Stimulated activated CD8-positive, alpha-beta memory T cell treated with anti-CD3 and anti-CD28 coated beads, Interleukin-7, amount 100 ng/mL, for 24 hours (primary cell): ENCODE results near the gene CYP2R1.
"Not testable (repeated sequence)": the region's sequence is repeated elsewhere in the genome, so short reads cannot be mapped to it uniquely, and the experiment has no call there.

ENCODE experiments used
- DNase-seq: peaks from one replicate; pipeline ENCODE4 v3.0.0-alpha.2; 2020; ENCODE audit warnings: low read depth

CYP2R1 gene

GRCh38 chr11:14891143-14892035 lies 642 bp downstream of the CYP2R1 start:
- peak; percentile 64 for DNase-seq

- no peak for DNase-seq
These were observed 5.5 kb downstream of the CYP2R1 start for GRCh38 chr11:14886513-14886912.

- DNase-seq, result no peak
These were observed 7.3 kb downstream of the CYP2R1 start for GRCh38 chr11:14884667-14885273.

- not testable (repeated sequence) for DNase-seq
These were observed 8.3 kb downstream of the CYP2R1 start for GRCh38 chr11:14883683-14884082.

DNA sequence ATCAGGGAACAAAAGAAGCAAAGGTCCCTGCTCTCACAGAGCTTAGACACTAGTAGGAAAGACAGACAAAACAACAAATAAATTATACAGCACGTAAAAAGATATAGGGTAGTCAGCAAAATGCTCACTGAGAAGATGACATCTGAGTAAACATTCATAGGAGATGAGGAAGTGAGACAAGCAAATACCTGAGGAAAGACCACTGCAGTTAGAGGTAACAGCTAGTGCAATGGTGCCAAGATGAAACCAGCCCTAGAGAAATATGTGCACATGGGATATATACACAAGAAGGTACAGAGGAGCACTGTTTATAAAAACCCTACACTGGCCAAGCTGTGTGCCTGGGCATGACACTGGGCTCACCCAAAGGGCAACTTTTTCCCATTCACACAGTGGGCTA lies 9.8 kb downstream of the CYP2R1 start:
- DNase-seq, result no peak

GRCh38 chr11:14881576-14882193 lies 10.3 kb downstream of the CYP2R1 start:
- DNase-seq, result no peak

DNA sequence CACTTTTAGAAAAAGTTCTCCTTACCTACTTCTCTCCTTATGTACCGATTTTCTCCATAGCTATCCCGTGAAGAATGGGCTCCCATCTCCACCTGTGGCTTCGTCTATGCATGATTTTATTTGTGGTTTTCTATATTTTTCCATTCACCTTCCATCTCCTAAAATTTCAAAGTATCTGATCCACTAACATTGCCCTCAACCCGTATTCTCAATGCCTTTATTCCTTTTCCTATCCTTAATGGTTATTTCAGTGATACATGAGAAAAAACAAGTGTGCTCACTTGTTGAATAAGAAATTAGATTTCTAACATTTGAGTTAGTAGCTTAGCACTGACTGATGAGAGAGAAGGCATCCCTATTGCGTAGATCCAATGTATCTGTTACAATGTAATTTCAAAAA lies 16.9 kb downstream of the CYP2R1 start:
- DNase-seq, result no peak

DNA sequence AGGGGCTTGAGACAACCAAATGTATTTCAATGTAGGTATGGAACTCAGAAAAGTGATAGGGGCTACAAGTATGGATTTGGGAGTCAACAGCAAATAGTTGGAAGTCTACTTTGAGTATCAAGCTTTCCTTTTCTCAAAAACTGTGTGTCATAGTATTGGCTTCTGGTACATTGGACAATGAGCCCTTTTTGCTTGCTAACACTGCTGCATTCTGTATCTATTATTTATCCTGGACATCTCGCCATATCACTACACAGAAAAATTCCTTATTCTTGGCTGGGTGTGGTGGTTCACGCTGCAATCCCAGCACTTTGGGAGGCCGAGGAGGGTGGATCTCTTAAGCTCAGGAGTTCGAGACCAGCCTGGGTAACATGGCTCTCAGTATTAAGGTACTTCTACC lies 18.4 kb downstream of the CYP2R1 start:
- DNase-seq, result no peak

DNA sequence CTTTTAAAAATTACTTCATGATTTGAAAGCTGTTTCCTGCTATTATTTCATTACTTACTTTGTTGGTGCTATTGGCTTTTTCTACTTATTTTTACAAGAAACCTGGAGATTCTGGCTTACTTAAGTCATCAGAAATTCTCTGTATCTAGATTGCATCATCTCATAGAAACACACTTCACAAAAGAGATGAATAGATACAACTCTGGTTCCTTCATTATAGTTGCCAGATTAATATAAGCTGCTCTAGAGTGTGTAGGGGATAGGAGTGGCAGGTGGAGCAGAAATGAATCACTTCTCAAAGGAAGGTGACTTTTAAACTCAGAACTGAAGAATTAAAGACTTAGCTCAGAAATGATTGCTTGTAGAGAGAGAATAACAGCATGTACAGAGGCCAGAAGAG lies 20.0 kb downstream of the CYP2R1 start:
- no peak for DNase-seq

DNA sequence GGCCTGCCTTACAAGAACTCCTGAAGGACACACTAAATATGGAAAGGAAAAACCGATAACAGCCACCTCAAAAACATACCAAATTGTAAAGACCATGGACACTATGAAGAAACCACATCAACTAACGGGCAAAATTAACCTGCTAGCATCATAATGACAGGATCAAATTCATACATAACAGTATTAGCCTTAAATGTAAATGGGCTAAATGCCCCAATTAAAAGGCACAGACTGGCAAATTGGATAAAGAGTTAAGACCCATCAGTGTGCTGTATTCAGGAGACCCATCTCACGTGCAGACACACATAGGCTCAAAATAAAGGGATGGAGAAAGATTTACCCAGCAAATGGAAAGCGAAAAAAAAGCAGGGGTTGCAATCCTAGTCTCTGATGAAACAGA lies 28.3 kb downstream of the CYP2R1 start:
- DNase-seq, result not testable (repeated sequence)

GRCh38 chr11:14861680-14862079 lies 30.4 kb downstream of the CYP2R1 start:
- no peak for DNase-seq

DNA sequence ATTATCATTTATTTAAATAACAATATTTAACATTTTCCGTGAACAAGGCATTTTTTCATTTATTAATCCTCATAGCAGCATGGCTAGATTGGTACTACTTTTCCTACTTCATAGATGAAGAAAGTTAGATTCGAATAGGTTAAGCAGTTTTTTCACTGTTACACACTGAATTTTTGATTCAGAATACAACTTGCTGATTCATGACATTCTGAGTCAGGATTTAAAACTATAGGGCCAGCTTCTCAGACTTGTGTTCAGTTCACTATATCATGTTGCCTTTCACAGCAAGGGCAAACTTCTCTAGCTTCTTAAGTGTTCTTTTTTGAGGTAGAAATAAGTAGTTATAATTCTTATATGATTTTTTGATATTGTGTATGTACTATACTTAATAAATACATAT lies 31.5 kb downstream of the CYP2R1 start:
- no peak for DNase-seq

GRCh38 chr11:14858404-14858803 lies 33.6 kb downstream of the CYP2R1 start:
- no peak for DNase-seq

- DNase-seq, result no peak
These were observed 34.4 kb downstream of the CYP2R1 start for GRCh38 chr11:14857621-14858020.

DNA sequence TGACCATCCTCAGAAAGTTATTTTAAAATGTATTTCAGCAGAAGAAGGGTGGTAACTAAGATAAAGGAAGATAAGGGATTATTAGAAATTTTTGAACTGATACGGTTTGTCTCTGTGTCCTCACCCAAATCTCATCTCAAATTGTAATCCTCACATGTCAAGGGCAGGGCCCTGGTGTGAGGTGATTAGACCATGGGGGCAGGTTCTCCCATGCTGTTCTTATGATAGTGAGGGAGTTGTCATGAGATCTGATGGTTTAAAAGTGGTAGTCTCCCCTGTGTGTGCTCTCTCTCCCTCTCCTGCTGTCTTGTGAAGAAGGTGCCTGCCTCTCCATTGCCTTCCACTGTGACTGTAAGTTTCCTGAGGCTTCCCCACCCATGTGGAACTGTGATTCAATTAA lies 36.1 kb downstream of the CYP2R1 start:
- no peak for DNase-seq

DNA sequence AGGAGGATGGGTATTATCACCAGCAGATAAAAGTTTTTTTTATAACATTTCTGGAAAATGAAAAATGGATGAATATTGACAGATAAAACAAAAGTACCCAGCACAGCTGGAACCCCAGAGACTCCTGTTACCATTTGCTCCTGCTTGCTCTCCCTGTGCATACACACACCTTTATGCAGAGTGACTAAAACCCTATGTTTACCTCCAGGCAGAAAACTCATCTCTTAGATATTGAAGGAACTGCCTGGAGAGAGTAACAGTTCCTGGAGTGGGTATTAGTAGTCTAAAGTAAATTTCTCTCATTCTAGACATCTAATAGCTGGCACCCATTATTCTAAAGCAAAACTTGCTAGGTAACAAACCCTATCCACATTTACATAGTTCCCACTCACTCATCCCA lies 38.0 kb downstream of the CYP2R1 start:
- no peak for DNase-seq

- no peak for DNase-seq
These were observed 39.4 kb downstream of the CYP2R1 start for GRCh38 chr11:14852571-14853177.

DNA sequence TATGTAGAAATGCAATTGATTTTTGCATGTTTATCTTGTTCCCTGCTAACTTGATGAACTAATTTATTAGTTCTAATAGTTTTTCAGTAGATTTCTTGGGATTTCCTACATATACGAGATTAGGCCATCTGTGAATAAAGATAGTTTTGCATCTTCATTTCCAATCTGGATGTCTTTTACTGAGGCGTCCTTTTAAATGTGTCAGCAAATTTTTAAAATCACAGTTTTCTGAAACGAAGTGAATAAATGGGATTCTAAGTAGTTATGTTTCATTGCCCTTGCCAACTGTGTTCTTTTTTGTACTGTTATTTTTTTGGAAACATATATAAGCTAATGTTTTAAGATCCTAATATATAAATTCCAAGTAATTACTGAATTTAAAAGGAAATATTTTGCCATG lies 50.0 kb downstream of the CYP2R1 start:
- no peak for DNase-seq

- no peak for DNase-seq
These were observed 56.2 kb downstream of the CYP2R1 start for GRCh38 chr11:14835496-14836492.
